ENCODE results near the gene DYRK1A.

DYRK1A gene

DNA sequence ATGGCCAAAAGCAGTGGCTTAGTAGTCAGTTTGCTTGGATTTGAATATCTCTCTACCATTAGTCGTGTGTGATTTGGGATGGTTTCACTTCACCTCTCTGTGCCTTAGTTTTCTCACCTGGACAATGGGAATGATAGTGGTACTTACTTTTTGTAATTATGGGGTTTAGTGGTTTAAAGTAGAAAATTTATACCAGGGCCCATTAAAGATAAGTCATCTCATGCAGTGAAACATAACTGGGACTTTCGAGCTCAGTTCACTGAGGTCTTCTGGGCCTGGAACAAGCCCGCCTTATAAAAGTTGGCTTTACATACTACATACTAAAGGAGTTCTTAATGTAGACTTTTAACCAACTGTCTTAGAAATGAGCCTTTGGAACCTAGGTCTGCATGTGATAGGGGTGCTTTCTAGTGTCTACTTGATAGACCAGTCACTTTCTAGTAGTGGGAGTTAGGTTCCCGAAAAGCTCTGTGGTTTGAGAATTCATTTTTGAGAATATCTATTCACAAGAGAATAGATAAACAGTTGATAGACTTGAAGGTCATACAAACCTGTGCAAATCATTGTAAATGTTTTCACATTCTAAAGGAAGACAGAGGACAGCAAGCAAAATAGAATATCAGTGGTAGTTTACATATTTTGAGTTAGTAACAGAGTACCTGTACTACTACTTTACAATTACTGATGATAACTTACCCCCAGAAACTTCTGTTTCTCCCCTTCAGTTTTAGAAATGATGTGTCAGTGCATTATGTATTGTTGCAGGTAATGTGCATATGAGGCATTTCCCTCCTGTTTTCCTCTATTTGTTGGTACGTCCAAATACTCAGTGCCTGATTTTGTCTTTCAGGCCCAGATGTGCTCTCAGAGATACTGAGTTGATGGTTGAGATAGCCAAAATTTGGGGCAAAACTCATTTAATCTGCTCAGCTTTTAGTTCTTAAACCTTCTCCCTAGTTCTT lies 48.0 kb downstream of the DYRK1A start:
- Histone ChIP-seq H3K4me3 (no peak overlapping the region), H3K9me3 (ENCODE audit: low read depth, low read length) (no peaks in the 10 kb centered on the region), H3K36me3 (ENCODE audit: insufficient read depth, low read length) (peaks cover 14% of the 10 kb centered on the region; the same call in 1 of the 2 replicates), H3K27ac (no peak overlapping the region), H3K9ac (ENCODE audit: insufficient read length) (no peak overlapping the region)
- DNase-seq (ENCODE audit: low read depth, low spot score): no peak
- TF ChIP-seq EZH2 (IDR thresholded peaks at IDR 0.05) (no peak), FOXP2 (optimal IDR thresholded peaks at IDR 0.05; ENCODE audit: control extremely low read depth, extremely low read length, insufficient read depth) (no peak), POLR2AphosphoS5 (IDR thresholded peaks at IDR 0.05; ENCODE audit: borderline replicate concordance, low read depth, low read length) (no peak)

DNA sequence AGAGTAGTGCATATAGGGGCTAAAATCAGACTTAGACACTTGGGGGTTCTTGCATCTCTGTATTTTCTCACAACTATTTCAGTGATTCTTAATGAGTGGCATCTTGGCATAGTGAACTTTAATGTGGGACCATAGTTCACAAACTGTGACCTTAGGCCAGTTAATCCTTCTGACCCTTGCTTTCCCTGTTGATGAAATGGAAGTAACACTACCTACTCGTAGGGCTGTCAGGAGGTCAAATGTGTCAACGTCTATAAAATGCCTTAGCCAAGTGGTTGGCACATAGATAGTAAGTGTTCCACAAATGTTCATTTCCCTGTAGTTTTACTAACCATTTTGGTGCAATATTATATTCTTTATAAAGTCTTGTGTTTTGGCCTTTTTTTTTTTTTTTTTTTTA lies 49.4 kb downstream of the DYRK1A start:
- DNase-seq (ENCODE audit: low read depth, low spot score): no peak
- H3K9me3 ChIP-seq (ENCODE audit: low read depth, low read length): no peaks in the 10 kb centered on the region
- no peak overlapping the region for H3K4me3 ChIP-seq
- no peak overlapping the region for H3K9ac ChIP-seq (ENCODE audit: insufficient read length)
- H3K27ac ChIP-seq: no peak overlapping the region
- no peak for TF ChIP-seq POLR2AphosphoS5 (IDR thresholded peaks at IDR 0.05; ENCODE audit: borderline replicate concordance, low read depth, low read length)
- TF ChIP-seq EZH2 (IDR thresholded peaks at IDR 0.05): no peak
- TF ChIP-seq FOXP2 (optimal IDR thresholded peaks at IDR 0.05; ENCODE audit: control extremely low read depth, extremely low read length, insufficient read depth): no peak
- peaks cover 23% of the 10 kb centered on the region for H3K36me3 ChIP-seq (ENCODE audit: insufficient read depth, low read length)

- no peak overlapping the region for H3K9ac ChIP-seq (ENCODE audit: insufficient read length)
- H3K36me3 ChIP-seq (ENCODE audit: insufficient read depth, low read length): peaks cover 29% of the 10 kb centered on the region
- no peak overlapping the region for H3K4me3 ChIP-seq
- no peaks in the 10 kb centered on the region for H3K9me3 ChIP-seq (ENCODE audit: low read depth, low read length)
- no peak for TF ChIP-seq POLR2AphosphoS5 (IDR thresholded peaks at IDR 0.05; ENCODE audit: borderline replicate concordance, low read depth, low read length)
- TF ChIP-seq EZH2 (IDR thresholded peaks at IDR 0.05): no peak
- TF ChIP-seq FOXP2 (optimal IDR thresholded peaks at IDR 0.05; ENCODE audit: control extremely low read depth, extremely low read length, insufficient read depth): no peak
- no peak overlapping the region for H3K27ac ChIP-seq
- no peak for DNase-seq (ENCODE audit: low read depth, low spot score)
Measured at GRCh38 chr21:37416914-37417313, 50.3 kb downstream of the DYRK1A start.

GRCh38 chr21:37419228-37419906 lies 52.8 kb downstream of the DYRK1A start:
- peaks cover 49% of the 10 kb centered on the region for H3K36me3 ChIP-seq (ENCODE audit: insufficient read depth, low read length)
- H3K9me3 ChIP-seq (ENCODE audit: low read depth, low read length): no peaks in the 10 kb centered on the region
- TF ChIP-seq EZH2 (IDR thresholded peaks at IDR 0.05) (no peak), FOXP2 (optimal IDR thresholded peaks at IDR 0.05; ENCODE audit: control extremely low read depth, extremely low read length, insufficient read depth) (no peak), POLR2AphosphoS5 (IDR thresholded peaks at IDR 0.05; ENCODE audit: borderline replicate concordance, low read depth, low read length) (no peak)
- no peak overlapping the region for H3K4me3 ChIP-seq
- H3K9ac ChIP-seq (ENCODE audit: insufficient read length): no peak overlapping the region
- H3K27ac ChIP-seq: no peak overlapping the region
- DNase-seq (ENCODE audit: low read depth, low spot score): no peak

GRCh38 chr21:37421306-37421705 lies 54.7 kb downstream of the DYRK1A start:
- no peaks in the 10 kb centered on the region for H3K9me3 ChIP-seq (ENCODE audit: low read depth, low read length)
- DNase-seq (ENCODE audit: low read depth, low spot score): no peak
- H3K27ac ChIP-seq: no peak overlapping the region
- H3K36me3 ChIP-seq (ENCODE audit: insufficient read depth, low read length): peaks cover 68% of the 10 kb centered on the region
- H3K4me3 ChIP-seq: no peak overlapping the region
- H3K9ac ChIP-seq (ENCODE audit: insufficient read length): no peak overlapping the region
- TF ChIP-seq FOXP2 (optimal IDR thresholded peaks at IDR 0.05; ENCODE audit: control extremely low read depth, extremely low read length, insufficient read depth): no peak
- TF ChIP-seq POLR2AphosphoS5 (IDR thresholded peaks at IDR 0.05; ENCODE audit: borderline replicate concordance, low read depth, low read length): no peak
- no peak for TF ChIP-seq EZH2 (IDR thresholded peaks at IDR 0.05)

GRCh38 chr21:37422382-37422781 lies 55.8 kb downstream of the DYRK1A start:
- TF ChIP-seq POLR2AphosphoS5 (IDR thresholded peaks at IDR 0.05; ENCODE audit: borderline replicate concordance, low read depth, low read length): no peak
- no peak for TF ChIP-seq FOXP2 (optimal IDR thresholded peaks at IDR 0.05; ENCODE audit: control extremely low read depth, extremely low read length, insufficient read depth)
- no peak for TF ChIP-seq EZH2 (IDR thresholded peaks at IDR 0.05)
- Histone ChIP-seq H3K9ac (ENCODE audit: insufficient read length) (no peak overlapping the region), H3K4me3 (no peak overlapping the region), H3K9me3 (ENCODE audit: low read depth, low read length) (no peaks in the 10 kb centered on the region), H3K27ac (no peak overlapping the region), H3K36me3 (ENCODE audit: insufficient read depth, low read length) (peaks cover 75% of the 10 kb centered on the region)
- DNase-seq (ENCODE audit: low read depth, low spot score): no peak

GRCh38 chr21:37423103-37423502 lies 56.5 kb downstream of the DYRK1A start:
- H3K36me3 ChIP-seq (ENCODE audit: insufficient read depth, low read length): peaks cover 76% of the 10 kb centered on the region

DNA sequence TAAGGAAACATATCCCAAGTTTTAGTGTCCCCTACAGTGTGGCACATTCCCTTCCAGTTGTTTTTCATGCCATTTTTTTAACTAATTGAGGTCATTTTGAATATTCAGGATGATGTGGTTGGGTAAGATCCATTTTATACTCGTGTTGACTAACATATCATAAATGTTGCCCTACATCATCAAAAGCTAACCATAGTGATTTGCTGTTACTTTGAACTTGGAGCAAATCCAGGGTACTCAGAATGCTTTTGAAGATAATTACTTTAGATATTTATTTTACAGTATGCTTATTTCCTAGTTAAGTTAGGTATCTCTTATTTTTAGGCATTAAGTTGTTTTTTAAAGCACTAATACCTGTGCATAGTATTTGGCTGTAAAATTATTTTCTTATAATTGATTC lies 57.8 kb downstream of the DYRK1A start:
- TF ChIP-seq EZH2 (IDR thresholded peaks at IDR 0.05) (no peak), FOXP2 (optimal IDR thresholded peaks at IDR 0.05; ENCODE audit: control extremely low read depth, extremely low read length, insufficient read depth) (no peak), POLR2AphosphoS5 (IDR thresholded peaks at IDR 0.05; ENCODE audit: borderline replicate concordance, low read depth, low read length) (no peak)
- H3K9me3 ChIP-seq (ENCODE audit: low read depth, low read length): no peaks in the 10 kb centered on the region
- H3K36me3 ChIP-seq (ENCODE audit: insufficient read depth, low read length): peaks cover 86% of the 10 kb centered on the region
- H3K9ac ChIP-seq (ENCODE audit: insufficient read length): no peak overlapping the region
- H3K27ac ChIP-seq: no peak overlapping the region
- DNase-seq (ENCODE audit: low read depth, low spot score): no peak
- no peak overlapping the region for H3K4me3 ChIP-seq

More at GRCh38 chr21:37423103-37423502, 56.5 kb downstream of the DYRK1A start:
- H3K4me3 ChIP-seq: no peak overlapping the region
- H3K9me3 ChIP-seq (ENCODE audit: low read depth, low read length): no peaks in the 10 kb centered on the region
- DNase-seq (ENCODE audit: low read depth, low spot score): no peak
- no peak for TF ChIP-seq EZH2 (IDR thresholded peaks at IDR 0.05)
- no peak overlapping the region for H3K9ac ChIP-seq (ENCODE audit: insufficient read length)
- no peak overlapping the region for H3K27ac ChIP-seq
